SHP77 treated with DMSO at 0.1 percent for 48 hours (cell line): ENCODE results near the gene ARPIN.
"Not testable (repeated sequence)": the region's sequence is repeated elsewhere in the genome, so short reads cannot be mapped to it uniquely, and the experiment has no call there.

Experiments used
- DNase-seq: peaks from one replicate; lab custom pipeline; 2025; lab: John Stamatoyannopoulos, UW

Gene ARPIN

DNA sequence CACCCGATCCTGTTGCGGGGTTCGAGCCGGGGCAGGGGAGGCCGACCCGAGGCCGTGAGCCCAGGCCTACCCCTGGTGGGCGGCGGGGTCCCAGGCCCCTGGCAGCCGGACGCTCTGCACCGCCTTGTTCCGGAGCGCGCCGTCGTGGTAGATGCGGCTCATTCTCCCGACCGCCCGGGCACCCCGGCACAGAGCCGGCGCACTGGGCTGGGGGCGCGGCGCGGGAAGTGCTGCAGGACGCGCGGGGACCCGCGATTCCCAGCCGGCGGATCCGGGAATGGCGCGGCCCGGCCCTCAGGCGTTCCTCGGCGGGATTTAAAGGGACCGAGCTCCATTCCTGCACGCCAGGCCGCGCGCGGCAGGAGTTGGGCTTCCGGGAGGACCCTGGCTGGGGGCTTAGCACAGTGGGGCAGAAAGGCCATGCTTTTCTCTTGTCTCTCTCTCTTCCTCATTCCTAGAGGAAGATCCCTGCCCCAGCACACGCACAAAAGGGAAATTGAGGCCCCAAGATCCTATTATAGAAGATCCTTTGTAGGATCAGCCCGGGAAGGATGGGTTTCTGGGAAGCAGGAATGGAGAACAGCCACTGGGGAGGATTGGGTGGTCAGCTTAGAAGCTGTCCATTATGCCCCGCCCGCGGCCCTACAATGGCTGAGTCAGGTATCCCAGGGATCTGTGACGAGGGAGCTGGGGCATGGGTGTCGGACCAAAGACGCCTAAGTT lies at the start of gene ARPIN:
TSS of gene ARPIN (minus strand) at position 279 of the 723 bp plus-strand sequence. CDS start at position 162, 117 bp downstream.
- peak; percentile 31 for DNase-seq

DNA sequence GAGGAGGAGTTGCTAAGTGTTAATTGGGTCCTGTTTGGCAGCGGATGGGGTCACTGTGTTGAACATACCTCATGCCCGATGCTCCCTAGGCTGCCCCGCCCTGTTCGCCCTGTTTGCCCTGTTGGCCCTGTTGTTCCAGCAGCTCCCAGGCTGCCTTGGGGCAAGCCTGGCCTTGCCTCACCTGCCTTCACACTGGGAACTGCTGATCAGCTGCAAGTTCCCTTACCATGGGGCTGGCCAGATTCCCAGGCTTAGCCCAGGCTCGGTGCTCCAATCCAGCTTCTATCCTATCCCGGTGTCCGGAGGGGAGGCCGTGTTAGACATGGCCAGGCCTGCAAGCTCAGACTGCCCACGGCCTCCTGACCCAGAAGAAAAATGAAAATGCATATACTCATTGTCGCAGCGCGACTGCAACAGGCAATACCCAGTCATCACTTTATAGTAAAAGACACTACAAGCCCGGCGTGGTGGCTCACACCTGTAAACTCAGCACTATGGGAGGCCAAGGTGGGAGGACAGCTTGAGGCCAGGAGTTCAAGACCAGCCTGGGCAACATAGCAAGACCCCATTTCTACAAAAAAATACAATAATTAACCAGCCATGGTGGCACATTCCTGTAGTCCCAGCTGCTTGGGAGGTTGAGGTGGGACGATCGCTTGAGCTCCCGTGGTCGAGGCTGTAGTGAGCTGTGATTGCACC lies 45.5 kb upstream of the ARPIN start:
- peak; percentile 15 for DNase-seq

DNA sequence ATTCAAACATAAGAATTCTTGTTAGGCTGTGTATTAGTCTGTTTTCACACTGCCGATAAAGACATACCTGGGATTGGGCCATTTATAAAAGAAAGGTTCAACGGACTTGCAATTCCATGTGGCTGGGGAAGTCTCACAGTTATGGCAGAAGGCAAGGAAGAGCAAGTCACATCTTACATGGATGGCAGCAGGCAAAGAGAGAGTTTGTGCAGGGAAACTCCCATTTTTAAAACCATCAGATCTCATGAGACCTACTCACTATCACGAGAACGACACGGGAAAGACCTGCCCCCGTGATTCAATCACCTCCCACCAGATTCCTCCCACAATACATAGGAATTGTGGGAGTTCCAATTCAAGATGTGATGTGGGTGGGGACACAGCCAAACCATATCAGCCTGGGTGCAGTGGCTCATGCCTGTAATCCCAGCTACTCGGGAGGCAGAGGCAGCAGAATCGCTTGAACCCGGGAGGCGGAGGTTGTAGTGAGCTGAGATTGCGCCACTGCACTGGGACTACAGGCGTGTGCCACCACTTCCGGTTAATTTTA lies 42.8 kb upstream of the ARPIN start:
- DNase-seq, result not testable (repeated sequence)

DNA sequence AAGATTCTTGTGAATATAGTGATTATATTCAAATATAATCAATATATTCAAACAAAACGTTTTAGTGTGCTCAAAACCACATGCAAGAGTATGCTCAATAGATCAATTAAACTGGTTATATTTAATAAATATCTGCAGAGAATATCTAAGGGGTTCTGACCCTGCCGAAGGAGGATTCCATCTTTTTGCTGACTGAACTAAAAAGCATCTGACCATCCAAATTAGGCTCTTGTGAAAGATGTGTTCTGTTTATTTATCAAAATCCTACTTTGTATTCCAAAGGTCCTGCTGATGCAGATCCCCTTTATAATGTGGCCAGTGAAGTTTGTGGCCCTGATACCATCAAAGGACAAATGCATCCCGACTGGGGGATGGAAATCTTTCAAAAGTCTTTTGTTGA lies 41.8 kb upstream of the ARPIN start:
- no peak for DNase-seq

DNA sequence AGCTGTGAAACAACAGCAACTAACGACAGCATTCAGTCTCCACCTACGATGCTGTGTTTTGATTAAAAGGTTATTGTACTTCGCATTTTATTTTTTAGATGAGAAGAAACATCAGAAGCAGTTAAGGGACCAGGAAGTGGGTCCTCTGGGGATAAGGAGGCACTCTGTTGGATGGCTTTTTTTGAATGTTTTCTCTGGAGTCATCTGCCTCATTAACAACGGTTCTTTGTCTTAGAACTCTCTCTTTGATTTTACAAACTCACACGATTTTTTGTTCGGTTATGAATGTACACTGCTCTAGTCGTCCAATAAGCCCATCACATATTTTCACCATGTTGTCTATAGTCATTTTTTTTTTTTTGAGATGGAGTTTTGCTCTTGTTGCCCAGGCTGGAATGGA lies 36.0 kb upstream of the ARPIN start:
- DNase-seq, result no peak

DNA sequence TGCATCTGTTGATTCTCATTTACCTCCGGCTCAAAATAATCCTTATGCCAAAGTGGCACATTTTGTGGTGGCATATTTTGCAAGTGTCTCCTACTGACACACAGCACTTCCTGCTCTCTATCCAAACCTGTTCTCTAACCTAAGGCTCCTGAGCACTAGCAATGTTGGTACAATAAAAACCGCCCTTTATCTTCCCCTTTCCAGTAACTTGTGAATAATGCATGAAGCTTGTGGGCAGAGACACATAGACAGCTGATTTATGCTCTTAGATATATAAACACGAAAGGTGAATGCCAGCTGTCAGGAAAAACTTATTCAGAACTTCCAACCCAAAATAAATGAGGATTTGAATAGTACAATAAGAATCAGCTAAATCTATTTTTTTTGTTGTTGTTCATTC lies 34.6 kb upstream of the ARPIN start:
- no peak for DNase-seq

DNA sequence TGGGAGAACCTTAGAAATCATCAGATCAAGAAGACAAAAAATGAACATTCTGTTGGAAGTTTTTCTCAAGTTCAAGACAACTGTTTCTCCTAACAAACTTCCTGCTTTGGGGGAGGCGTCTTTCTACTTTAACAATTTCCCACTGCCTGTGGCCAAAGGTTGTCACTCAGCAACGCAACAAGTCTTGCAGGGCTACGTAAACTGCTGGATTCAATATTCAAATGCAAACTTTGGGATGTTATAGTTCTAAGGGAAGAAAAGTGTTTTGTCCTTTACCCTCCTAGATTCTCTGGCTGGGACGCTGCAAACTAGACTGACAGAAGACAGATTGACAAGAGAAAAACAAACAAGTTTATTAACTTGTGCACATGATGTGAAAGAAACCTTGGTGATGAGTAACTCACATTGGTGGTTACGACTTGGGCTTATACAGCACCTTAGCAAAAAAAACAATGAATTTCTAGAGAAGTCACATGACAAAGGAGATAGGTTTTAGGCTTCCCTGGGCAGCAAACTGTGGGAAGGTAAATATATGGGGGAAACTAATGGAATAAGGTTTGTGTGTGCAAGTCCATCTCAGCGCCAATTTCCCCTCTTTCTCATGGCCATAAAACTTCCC lies 34.0 kb upstream of the ARPIN start:
- DNase-seq, result no peak

DNA sequence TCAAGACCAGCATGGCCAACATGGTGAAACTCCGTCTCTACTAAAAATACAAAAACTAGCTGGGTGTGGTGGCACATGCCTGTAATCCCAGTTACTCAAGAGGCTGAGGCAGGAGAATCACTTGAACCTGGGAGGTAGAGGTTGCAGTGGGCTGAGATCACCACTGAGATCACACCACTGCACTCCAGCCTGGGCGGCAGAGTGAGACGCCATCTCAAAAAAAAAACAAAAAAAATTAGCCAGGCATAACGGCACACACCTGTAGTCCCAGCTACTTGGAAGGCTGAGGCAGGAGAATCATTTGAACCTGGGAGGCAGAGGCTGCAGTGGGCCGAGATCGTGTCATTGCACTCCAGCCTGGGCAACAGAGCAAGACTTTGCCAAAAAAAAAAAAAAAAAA lies 31.0 kb upstream of the ARPIN start:
- not testable (repeated sequence) for DNase-seq

DNA sequence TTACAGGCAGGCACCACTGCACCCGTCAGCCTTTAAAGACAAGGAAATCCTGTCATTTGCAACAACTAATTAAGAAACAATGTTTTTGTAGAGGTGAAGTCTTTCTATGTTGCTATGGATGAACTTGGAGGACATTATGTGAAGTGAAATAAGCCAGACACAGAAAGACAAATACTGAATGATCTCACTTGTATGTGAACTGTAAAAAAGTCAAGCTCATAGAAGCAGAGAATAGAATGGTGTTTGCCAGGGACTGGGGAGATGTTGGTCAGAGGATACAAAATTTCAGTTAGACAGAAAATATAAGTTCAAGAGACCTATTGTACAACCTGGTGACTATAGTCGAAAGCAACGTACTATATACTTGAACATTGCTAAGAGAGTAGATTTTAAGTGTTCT lies 27.2 kb upstream of the ARPIN start:
- no peak for DNase-seq

DNA sequence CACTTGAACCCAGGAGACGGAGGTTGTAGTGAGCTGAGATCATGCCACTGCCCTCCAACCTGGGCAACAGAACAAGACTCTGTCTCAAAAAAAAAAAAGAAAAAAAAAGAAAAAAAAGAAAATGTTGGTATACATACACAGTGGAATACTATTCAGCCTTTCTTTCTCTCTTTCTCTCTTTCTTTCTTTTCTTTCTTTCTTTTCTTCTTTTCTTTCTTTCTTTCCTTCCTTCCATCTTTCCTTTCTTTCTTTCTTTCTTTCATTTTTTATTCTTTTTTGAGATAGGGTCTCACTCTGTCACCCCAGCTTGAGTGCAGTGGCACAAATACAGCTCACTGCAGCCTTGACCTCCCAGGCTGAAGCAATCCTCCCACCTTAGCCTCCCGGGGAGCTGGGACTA lies 26.6 kb upstream of the ARPIN start:
- DNase-seq, result not testable (repeated sequence)

DNA sequence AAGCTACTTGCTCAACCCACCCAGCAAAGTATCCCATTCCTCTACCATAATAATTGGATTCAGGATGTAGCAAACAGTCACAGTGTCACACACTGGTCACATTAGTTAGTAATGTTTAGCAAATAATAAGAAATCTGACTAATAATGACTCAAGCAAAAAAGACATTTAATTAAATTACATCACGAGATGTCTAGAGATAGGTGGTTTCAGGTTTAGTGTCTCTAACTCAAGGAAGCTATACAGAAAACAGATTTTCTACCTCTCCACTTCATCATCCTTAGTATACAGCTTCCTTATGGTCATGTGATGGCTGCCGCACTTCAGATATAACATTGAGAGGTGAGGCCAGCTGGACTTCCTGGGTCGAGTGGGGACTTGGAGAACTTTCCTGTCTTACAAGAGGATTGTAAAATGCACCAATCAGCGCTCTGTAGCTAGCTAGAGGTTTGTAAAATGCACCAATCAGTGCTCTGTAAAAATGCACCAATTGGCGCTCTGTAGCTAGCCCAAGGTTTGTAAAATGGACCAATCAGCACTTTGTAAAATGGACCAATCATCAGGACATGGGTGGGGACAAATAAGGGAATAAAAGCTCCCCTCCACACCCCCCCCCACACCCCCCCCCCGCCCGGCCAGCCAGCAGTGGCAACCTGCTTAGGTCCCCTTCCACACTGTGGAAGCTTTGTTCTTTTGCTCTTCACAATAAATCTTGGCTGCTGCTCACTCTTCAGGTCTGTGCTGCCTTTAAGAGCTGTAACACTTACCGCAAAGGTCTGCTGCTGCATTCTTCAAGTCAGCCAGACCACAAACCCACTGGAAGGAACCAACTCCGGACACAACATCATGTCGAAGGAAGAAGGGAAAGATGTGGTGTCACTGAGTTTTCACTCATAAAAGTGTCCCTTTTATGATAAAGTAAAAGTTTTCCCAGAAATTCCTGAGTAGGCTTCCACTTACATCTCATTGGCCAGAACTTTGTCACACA lies 24.9 kb upstream of the ARPIN start:
- no peak for DNase-seq

DNA sequence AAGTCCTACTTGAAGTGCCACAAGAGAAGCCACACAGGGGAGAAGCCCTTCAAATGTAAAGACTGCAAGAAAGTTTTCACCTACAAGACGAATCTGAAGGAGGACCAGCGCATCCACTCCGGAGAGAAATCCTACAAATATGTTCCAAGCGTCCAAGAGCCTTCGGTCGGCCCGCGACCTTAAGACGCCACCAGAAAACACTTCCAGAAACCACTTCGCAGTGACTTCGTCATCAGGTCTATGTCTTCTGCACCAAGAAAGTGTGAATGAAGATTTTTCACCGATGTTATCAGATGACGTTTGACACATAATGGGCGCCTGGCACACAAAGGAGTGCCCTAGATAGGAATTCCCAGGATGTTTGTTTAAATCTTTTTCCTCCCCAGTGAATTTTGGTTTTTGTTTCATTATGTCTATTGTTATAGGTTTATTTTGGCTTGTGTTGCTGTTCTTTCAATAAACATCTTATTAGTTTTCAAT lies 24.1 kb upstream of the ARPIN start:
- DNase-seq, result no peak

DNA sequence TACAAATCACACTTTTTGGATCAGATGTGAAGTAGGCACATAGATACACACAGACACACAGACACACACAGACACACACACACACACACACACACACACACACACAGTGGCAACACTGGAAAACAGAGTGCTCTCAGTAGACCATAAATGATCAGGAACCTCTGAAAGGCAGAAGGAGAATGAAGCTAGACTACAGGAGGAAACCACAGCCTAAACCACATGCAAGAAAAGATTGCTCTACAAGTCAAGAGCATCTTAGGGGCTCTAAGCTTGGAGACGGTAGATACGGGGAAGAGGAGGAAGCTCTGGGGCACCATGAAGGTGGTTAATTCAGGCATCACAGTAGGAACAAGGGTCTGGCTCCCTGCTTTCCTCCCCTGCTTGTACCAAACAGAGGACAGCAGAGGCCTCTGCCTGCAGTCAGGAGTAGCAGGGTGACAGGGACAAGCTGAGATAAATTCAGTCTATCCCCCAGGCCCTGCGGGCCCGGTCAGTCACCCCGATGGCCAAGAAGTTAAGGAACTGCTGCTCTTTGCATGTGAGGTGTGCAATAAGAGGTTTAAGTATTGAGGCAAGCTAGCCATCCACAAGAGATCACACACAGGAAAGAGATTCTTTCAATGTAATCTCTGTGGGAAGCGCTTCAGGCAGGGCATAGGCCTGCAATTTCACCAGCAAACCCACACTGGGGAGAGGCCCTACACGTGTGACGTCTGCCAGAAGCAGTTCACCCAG lies 23.5 kb upstream of the ARPIN start:
- DNase-seq, result no peak

DNA sequence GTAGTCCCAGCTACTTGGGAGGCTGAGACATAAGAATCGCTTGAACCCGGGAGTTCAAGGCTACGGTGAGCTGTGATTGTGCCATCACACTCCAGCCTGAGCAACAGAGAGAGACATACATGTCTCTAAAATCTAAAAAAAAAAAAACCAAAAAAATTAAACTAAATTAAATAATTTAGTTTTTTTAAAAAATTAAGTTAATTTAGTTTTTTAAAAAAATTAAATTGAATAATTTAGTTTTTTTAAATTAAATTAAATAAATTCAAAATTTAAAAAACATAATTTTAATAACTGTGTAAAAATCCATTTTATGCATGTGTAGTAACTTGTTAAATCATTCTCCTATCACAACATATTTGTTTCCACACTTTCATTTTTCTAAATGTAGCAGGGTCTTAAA lies 20.1 kb upstream of the ARPIN start:
- no peak for DNase-seq

DNA sequence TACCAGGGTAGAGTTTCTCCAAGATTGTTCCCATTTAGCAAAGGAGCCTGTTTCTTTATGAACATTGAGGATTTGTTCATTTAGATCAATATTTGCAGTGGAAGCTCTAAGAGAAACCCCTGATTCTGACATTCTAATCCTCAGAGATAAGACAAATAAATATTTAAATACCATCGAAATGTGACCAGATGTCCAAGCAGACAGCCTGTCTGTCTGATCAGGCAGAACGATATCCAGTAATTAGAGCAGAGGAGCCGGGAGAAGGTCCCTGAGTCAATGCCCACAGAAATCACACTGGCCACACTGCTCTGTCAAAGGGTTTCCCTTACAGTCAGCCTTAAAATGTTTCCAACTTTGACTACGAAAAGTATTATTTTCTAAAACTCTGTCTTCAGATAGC lies 15.7 kb upstream of the ARPIN start:
- DNase-seq, result no peak

DNA sequence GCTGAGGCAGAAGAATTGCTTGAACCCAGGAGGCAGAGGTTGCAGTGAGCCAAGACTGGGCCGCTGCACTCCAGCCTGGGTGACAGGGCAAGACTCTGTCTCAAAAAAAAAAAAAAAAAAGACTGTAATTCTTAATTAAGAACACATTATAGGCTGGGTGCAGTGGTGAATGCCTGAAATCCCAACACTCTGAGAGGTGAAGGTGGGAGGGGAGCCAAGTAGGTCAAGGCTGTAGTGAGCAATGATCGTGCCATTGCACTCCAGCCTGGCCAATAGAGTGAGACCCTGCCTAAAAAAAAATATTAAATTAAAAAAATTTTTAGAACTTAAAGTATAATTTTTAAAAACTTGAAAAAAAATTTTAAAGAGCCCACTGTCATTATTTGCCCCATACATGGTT lies 13.4 kb upstream of the ARPIN start:
- no peak for DNase-seq

DNA sequence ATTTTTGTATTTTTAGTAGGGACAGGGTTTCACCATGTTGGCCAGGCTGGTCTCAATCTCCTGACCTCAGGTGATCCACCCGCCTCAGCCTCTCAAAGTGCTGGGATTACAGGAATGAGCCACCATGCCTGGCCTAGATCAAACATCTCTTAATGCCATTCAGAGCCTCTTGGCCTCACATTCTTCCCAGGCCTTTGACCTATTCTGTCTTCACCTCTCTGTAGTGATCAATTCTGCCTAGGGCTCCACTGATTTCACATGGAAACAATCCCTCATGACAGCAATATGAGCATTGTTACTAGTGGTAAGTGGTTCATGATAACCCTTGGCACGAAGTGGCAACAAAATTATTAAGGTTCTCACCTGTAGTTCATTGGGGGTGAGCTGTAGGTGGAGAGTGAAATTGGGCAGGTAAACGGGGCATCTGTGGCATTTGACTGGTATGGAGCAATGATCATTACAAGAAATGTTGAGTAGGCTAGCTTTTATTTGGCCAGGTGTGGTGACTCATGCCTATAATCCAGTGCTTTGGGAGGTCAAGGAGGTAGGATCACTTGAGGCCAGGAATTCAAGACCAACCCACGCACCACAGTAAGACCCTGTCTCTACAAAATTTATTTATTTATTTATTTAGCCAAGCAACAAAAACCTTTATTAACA lies 4.8 kb upstream of the ARPIN start:
- DNase-seq, result no peak

DNA sequence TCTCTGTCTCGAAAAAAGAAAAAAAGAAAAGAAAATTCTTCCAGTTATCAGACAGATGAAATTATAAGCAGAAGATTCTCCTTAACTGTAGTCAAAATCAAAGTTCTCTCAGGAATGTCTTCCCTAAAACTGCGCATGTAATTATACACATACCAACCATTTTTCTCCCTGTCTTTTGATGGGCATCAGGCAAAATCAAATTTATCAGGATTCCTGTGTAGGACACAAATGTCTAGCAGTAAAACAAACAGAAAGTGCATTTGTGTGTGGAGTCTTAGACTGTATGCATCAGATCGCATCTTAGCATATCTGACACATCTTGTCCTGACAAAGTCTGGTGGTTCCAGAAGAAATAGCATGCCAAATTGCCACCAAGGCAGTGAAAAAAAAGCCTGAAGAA lies 3.9 kb upstream of the ARPIN start:
- no peak for DNase-seq

DNA sequence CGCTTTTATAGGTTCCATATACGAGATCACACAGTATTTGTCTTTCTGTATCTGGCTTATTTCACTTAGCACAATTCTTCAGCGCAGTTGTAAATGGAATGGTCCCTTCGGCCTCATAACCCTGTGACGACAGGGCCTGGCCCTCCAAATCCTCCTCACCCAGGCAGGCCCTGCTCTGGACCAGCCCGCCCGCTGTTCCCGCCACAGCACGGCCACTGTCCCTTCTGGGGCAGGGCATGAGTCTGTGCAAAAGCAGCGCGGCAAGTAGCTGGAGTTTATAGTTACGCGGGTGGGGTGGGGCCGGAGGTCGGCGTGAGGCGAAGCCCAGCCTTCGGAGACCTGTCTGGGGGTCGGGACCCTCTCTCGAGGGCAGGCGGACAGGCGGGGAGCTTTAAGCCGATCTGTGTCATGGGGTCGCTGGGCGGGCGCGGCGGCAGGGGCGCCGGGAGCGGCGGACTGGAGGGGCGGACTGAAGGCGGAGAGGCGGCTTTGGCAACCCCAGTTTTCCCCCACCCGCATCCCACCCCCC lies 543 bp downstream of the ARPIN start:
- no peak for DNase-seq
